SK-N-SH treated with all-trans-retinoic acid at 6 μM for 48 hours (cell line): Measurements from ENCODE around the gene DNM2.

Source experiments
- ATAC-seq: fragments of 200-7000 bp; cut with Tn5 transposase; 3 replicates; pipeline ENCODE4 v1.9.1; 2020; ENCODE audit warnings: mild to moderate bottlenecking, moderate library complexity
- ARNTL ChIP-seq: fragments of 450-650 bp; formaldehyde crosslinking; IDR thresholded peaks from 2 replicates; pipeline ENCODE4 v1.5.0; 2020; ENCODE audit warnings: low read depth, mild to moderate bottlenecking, moderate library complexity, borderline replicate concordance
- BACH2 ChIP-seq: fragments of 250-450 bp; sonication (Bioruptor Pico); IDR thresholded peaks from 2 replicates; pipeline ENCODE4 v1.9.0; 2021; ENCODE audit warnings: mild to moderate bottlenecking, borderline replicate concordance
- CREB5 ChIP-seq: fragments of 250-450 bp; sonication (Bioruptor Pico); IDR thresholded peaks from 2 replicates; pipeline ENCODE4 v1.5.1; 2020; ENCODE audit warnings: low read depth, mild to moderate bottlenecking, moderate library complexity
- CSDC2 ChIP-seq: fragments of 250-450 bp; sonication (Bioruptor Pico); IDR thresholded peaks from 2 replicates; pipeline ENCODE4 v1.5.0; 2020; ENCODE audit warnings: mild to moderate bottlenecking, moderate library complexity
- CSRNP3 ChIP-seq: fragments of 250-450 bp; sonication (Bioruptor Pico); IDR thresholded peaks from 2 replicates; pipeline ENCODE4 v1.5.1; 2021; ENCODE audit warnings: mild to moderate bottlenecking, moderate library complexity
- ESRRG ChIP-seq: fragments of 250-450 bp; sonication (Bioruptor Pico); IDR thresholded peaks from 2 replicates; pipeline ENCODE4 v1.6.1; 2021; ENCODE audit warnings: mild to moderate bottlenecking
- GLIS3 ChIP-seq: fragments of 250-450 bp; sonication (Bioruptor Pico); IDR thresholded peaks from 2 replicates; pipeline ENCODE4 v1.5.0; 2020; ENCODE audit warnings: mild to moderate bottlenecking, moderate library complexity
- ISL1 ChIP-seq: fragments of 250-450 bp; sonication (Bioruptor Pico); IDR thresholded peaks from 2 replicates; pipeline ENCODE4 v2.1.2; 2022; ENCODE audit warnings: mild to moderate bottlenecking, moderate library complexity
- OSR1 ChIP-seq: fragments of 250-450 bp; sonication (Bioruptor Pico); IDR thresholded peaks from 2 replicates; pipeline ENCODE4 v1.8.0; 2022; ENCODE audit warnings: moderate library complexity, mild to moderate bottlenecking, inconsistent platforms
- PATZ1 ChIP-seq: fragments of 250-450 bp; sonication (Bioruptor Pico); IDR thresholded peaks from 2 replicates; pipeline ENCODE4 v1.8.0; 2020; ENCODE audit warnings: mild to moderate bottlenecking, moderate library complexity, borderline replicate concordance
- POU6F1 ChIP-seq: fragments of 250-450 bp; sonication (Bioruptor Pico); IDR thresholded peaks from 2 replicates; pipeline ENCODE4 v1.8.0; 2021; ENCODE audit warnings: low read depth, mild to moderate bottlenecking, moderate library complexity, borderline replicate concordance
- PPARA ChIP-seq: fragments of 250-450 bp; sonication (Bioruptor Pico); IDR thresholded peaks from 2 replicates; pipeline ENCODE4 v1.5.0; 2020; ENCODE audit warnings: mild to moderate bottlenecking, borderline replicate concordance
- RARB ChIP-seq: fragments of 250-450 bp; sonication (Bioruptor Pico); IDR thresholded peaks from 2 replicates; pipeline ENCODE4 v1.8.0; 2021; ENCODE audit warnings: mild to moderate bottlenecking, moderate library complexity
- SNAI2 ChIP-seq: fragments of 250-450 bp; sonication (Bioruptor Pico); IDR thresholded peaks from 2 replicates; pipeline ENCODE4 v1.5.0; 2020; ENCODE audit warnings: mild to moderate bottlenecking, moderate library complexity
- TCF4 ChIP-seq: fragments of 250-450 bp; sonication (Bioruptor Pico); IDR thresholded peaks from 2 replicates; pipeline ENCODE4 v1.8.0; 2021; ENCODE audit warnings: mild to moderate bottlenecking, moderate library complexity, borderline replicate concordance
- TSHZ2 ChIP-seq: fragments of 250-450 bp; sonication (Bioruptor Pico); IDR thresholded peaks from 2 replicates; pipeline ENCODE4 v1.5.0; 2020; ENCODE audit warnings: mild to moderate bottlenecking, moderate library complexity
- ZFP3 ChIP-seq: fragments of 250-450 bp; sonication (Bioruptor Pico); IDR thresholded peaks from 2 replicates; pipeline ENCODE4 v1.5.0; 2020; ENCODE audit warnings: mild to moderate bottlenecking, moderate library complexity
- ZNF565 ChIP-seq: fragments of 450-650 bp; formaldehyde crosslinking; conservative IDR thresholded peaks from 2 replicates; pipeline ENCODE4 v1.5.0; 2020; ENCODE audit warnings: low read depth, mild to moderate bottlenecking, moderate library complexity
- ZNF70 ChIP-seq: fragments of 450-650 bp; formaldehyde crosslinking; IDR thresholded peaks from 2 replicates; pipeline ENCODE4 v1.5.0; 2020; ENCODE audit warnings: mild to moderate bottlenecking, moderate library complexity

The DNM2 gene

GRCh38 chr19:10820173-10820572 lies 102.3 kb downstream of the DNM2 start (continued):
- TF ChIP-seq PATZ1 (no peak), RARB (CRISPR knock-in tag) (no peak), CSDC2 (CRISPR knock-in tag) (no peak), ZNF70 (CRISPR knock-in tag) (no peak), TCF4 (CRISPR knock-in tag) (no peak), SNAI2 (CRISPR knock-in tag) (no peak), ARNTL (no peak), OSR1 (CRISPR knock-in tag) (no peak), ISL1 (CRISPR knock-in tag) (no peak), BACH2 (CRISPR knock-in tag) (no peak), ZFP3 (CRISPR knock-in tag) (no peak)

- TF ChIP-seq CSRNP3 (CRISPR knock-in tag) (no peak), ESRRG (no peak)
- TF ChIP-seq, all 23 proteins: peak for 0
These were observed 105.8 kb downstream of the DNM2 start for GRCh38 chr19:10823690-10824089.

GRCh38 chr19:10826231-10826630 lies 108.4 kb downstream of the DNM2 start:
- TF ChIP-seq PATZ1 (no peak), OSR1 (CRISPR knock-in tag) (no peak), POU6F1 (no peak), BACH2 (CRISPR knock-in tag) (no peak), GLIS3 (CRISPR knock-in tag) (no peak), CREB5 (CRISPR knock-in tag) (no peak), ARNTL (no peak), TSHZ2 (CRISPR knock-in tag) (no peak), ZFP3 (CRISPR knock-in tag) (no peak), ZNF565 (no peak), ZNF70 (CRISPR knock-in tag) (no peak)
- TF ChIP-seq, all 23 proteins: peak for 0
- ATAC-seq, result no peak

More at GRCh38 chr19:10823690-10824089, 105.8 kb downstream of the DNM2 start:
- ATAC-seq, result no peak

GRCh38 chr19:10826846-10827245 lies 109.0 kb downstream of the DNM2 start:
- TF ChIP-seq ESRRG (no peak), PPARA (no peak), ZFP3 (CRISPR knock-in tag) (no peak), GLIS3 (CRISPR knock-in tag) (no peak), CSDC2 (CRISPR knock-in tag) (no peak)
- ATAC-seq, result no peak
